HEK293 (cell line): ENCODE data around the gene ITGB6.
A peak's percentile ranks its signal among the peaks of the same experiment; 100 is the strongest.

Experiments used
- CTCF ChIA-PET: fragments of 350-600 bp; formaldehyde crosslinking; extraction: SDS; loops from one replicate; lab custom pipeline; 2021; ENCODE audit warnings: antibody characterized with exemption; lab: Yijun Ruan, JAX
- POLR2A ChIA-PET: fragments of 300-600 bp; formaldehyde crosslinking; extraction: SDS; loops from one replicate; lab custom pipeline; 2020; ENCODE audit warnings: antibody characterized with exemption, inconsistent platforms; lab: Yijun Ruan, JAX
- H3K27ac ChIP-seq: fragments of 200-500 bp; sonication (Bioruptor generic); 2 replicates; pipeline ENCODE4 v1.5.1; 2014; ENCODE audit warnings: low read depth, low read length, control low read depth, inconsistent platforms; ENCODE audit errors: extremely low read depth
- H3K36me3 ChIP-seq, 2 experiments: fragments of 200-500 bp in 1 of 2; sonication (Bioruptor generic) in 1 of 2; 1 replicate in 1 of 2; 2 replicates in 1 of 2; pipeline ENCODE4 v1.5.1; 2014 to 2017; ENCODE audit warnings: inconsistent platforms in 2 of 2, low read length in 2 of 2; ENCODE audit not compliant: control insufficient read depth in 2 of 2, insufficient read depth in 1 of 2
- H3K4me1 ChIP-seq: fragments of 200-500 bp; sonication (Bioruptor generic); 2 replicates; pipeline ENCODE4 v1.5.1; 2014; ENCODE audit warnings: mild to moderate bottlenecking, low read length, inconsistent platforms; ENCODE audit not compliant: control insufficient read depth, insufficient read depth
- H3K4me3 ChIP-seq: 2 replicates; pipeline ENCODE4 v1.5.1; 2011; ENCODE audit warnings: low read depth, mild to moderate bottlenecking, control low read depth, low read length, moderate library complexity
- H3K9me3 ChIP-seq: fragments of 200-500 bp; sonication (Bioruptor generic); 2 replicates; pipeline ENCODE4 v1.5.1; 2014; ENCODE audit warnings: low read depth, low read length, inconsistent platforms; ENCODE audit not compliant: control insufficient read depth, insufficient read depth
- GLIS2 ChIP-seq: fragments of 450-650 bp; formaldehyde crosslinking; IDR thresholded peaks from 2 replicates; pipeline ENCODE4 v1.5.1; 2016; ENCODE audit warnings: missing biosample characterization, missing genetic modification characterization
- MZF1 ChIP-seq: fragments of 450-650 bp; formaldehyde crosslinking; IDR thresholded peaks from 2 replicates; pipeline ENCODE4 v1.5.1; 2017; ENCODE audit warnings: missing biosample characterization, missing genetic modification characterization, borderline replicate concordance
- YY1 ChIP-seq: fragments of 450-650 bp; formaldehyde crosslinking; IDR thresholded peaks from 2 replicates; pipeline ENCODE4 v1.5.1; 2018; ENCODE audit warnings: missing biosample characterization, missing genetic modification characterization
- ZFP41 ChIP-seq: fragments of 450-650 bp; formaldehyde crosslinking; IDR thresholded peaks from 2 replicates; pipeline ENCODE4 v1.5.1; 2016; ENCODE audit warnings: missing biosample characterization, missing genetic modification characterization, borderline replicate concordance
- ZNF16 ChIP-seq: fragments of 450-650 bp; formaldehyde crosslinking; IDR thresholded peaks from 2 replicates; pipeline ENCODE4 v1.5.1; 2016; ENCODE audit warnings: low read depth, missing biosample characterization, missing genetic modification characterization
- ZNF335 ChIP-seq: fragments of 450-650 bp; formaldehyde crosslinking; conservative IDR thresholded peaks from 2 replicates; pipeline ENCODE4 v1.5.1; 2016; ENCODE audit warnings: missing biosample characterization, missing genetic modification characterization
- ZNF433 ChIP-seq: fragments of 450-650 bp; formaldehyde crosslinking; IDR thresholded peaks from 2 replicates; pipeline ENCODE4 v1.5.1; 2016; ENCODE audit warnings: missing biosample characterization, missing genetic modification characterization, low read depth
- ZNF626 ChIP-seq: fragments of 450-650 bp; sonication (Bioruptor Pico); formaldehyde crosslinking; IDR thresholded peaks from 2 replicates; pipeline ENCODE4 v1.5.1; 2018; ENCODE audit warnings: missing biosample characterization, missing genetic modification characterization, inconsistent platforms
- ZNF747 ChIP-seq: fragments of 450-650 bp; formaldehyde crosslinking; IDR thresholded peaks from 2 replicates; pipeline ENCODE4 v1.5.1; 2016; ENCODE audit warnings: missing biosample characterization, missing genetic modification characterization
- ZNF777 ChIP-seq: fragments of 450-650 bp; formaldehyde crosslinking; IDR thresholded peaks from 2 replicates; pipeline ENCODE4 v1.5.1; 2017; ENCODE audit warnings: missing biosample characterization, missing genetic modification characterization, borderline replicate concordance
- TF ChIP-seq, protein P1 (sequence below): fragments of 450-650 bp; IDR thresholded peaks from 2 replicates; pipeline ENCODE4 v1.5.1; 2018; ENCODE audit warnings: missing biosample characterization, mild to moderate bottlenecking, missing genetic modification characterization
- TF ChIP-seq, protein P2 (sequence below): fragments of 450-650 bp; formaldehyde crosslinking; IDR thresholded peaks from 2 replicates; pipeline ENCODE4 v1.5.1; 2016; ENCODE audit warnings: missing biosample characterization, missing genetic modification characterization
- TF ChIP-seq, protein P3 (sequence below): sonication (generic); formaldehyde crosslinking; IDR thresholded peaks from 2 replicates; pipeline ENCODE4 v1.8.1; 2022; ENCODE audit warnings: mild to moderate bottlenecking, moderate library complexity, missing genetic modification reagents
- TF ChIP-seq, protein P4 (sequence below): fragments of 450-650 bp; formaldehyde crosslinking; IDR thresholded peaks from 2 replicates; pipeline ENCODE4 v1.5.1; 2016; ENCODE audit warnings: missing biosample characterization, missing genetic modification characterization
- TF ChIP-seq, protein P5 (sequence below): fragments of 450-650 bp; formaldehyde crosslinking; IDR thresholded peaks from 2 replicates; pipeline ENCODE4 v1.5.0; 2017; ENCODE audit warnings: missing biosample characterization, missing genetic modification characterization, borderline replicate concordance

Gene ITGB6

DNA sequence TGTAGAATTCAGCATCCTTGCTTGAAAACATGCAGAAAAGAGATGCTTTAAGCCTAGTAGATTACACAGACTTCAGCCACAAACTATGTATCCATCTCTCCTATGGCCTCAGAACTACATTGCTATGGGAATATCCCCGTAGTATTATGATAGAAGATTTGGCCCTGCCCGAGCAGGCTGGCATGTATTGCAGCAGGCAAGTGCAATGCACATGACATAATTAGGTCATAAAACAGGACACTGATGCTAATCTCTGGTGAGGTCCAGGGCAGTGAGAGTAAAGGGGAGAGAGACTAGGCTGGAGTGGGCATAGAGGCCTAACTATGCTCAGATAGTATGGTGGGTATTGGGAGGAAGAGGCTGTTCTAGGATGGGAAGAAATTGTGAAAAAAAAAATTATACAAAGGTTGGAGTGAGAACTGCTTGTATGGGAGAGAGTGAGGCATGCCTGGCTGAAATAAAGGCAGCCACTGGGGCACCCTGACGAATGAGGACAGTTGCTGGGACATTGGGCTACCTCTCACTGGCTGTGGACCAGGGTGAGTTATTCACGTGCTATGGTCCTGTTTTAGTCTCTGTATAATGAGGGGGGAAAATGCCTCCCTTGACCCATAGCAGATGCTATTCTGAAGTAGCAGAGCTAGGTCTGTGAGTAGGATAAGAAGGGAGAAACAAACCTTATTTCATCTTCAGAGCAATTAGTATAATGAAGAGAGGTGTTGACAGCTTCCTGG is 136.0 kb downstream of the ITGB6 start:
- H3K27ac ChIP-seq = no peak overlapping the region
- no peaks in the 10 kb centered on the region for H3K9me3 ChIP-seq
- CTCF ChIA-PET = no interaction called here
- H3K4me3 ChIP-seq = no peak overlapping the region
- H3K4me1 ChIP-seq = no peaks in the 10 kb centered on the region
- TF ChIP-seq, protein P1, sequence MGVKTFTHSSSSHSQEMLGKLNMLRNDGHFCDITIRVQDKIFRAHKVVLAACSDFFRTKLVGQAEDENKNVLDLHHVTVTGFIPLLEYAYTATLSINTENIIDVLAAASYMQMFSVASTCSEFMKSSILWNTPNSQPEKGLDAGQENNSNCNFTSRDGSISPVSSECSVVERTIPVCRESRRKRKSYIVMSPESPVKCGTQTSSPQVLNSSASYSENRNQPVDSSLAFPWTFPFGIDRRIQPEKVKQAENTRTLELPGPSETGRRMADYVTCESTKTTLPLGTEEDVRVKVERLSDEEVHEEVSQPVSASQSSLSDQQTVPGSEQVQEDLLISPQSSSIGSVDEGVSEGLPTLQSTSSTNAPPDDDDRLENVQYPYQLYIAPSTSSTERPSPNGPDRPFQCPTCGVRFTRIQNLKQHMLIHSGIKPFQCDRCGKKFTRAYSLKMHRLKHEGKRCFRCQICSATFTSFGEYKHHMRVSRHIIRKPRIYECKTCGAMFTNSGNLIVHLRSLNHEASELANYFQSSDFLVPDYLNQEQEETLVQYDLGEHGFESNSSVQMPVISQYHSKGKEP (tag by site-specific recombination) = 0 out of 2 replicates have a peak, but pooled peaks have one; percentile 39
- TF ChIP-seq, protein P2, sequence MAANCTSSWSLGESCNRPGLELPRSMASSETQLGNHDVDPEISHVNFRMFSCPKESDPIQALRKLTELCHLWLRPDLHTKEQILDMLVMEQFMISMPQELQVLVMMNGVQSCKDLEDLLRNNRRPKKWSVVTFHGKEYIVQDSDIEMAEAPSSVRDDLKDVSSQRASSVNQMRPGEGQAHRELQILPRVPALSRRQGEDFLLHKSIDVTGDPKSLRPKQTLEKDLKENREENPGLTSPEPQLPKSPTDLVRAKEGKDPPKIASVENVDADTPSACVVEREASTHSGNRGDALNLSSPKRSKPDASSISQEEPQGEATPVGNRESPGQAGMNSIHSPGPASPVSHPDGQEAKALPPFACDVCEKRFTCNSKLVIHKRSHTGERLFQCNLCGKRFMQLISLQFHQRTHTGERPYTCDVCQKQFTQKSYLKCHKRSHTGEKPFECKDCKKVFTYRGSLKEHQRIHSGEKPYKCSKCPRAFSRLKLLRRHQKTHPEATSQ (tag by site-specific recombination) = no peak
- TF ChIP-seq ZNF335 (tag by site-specific recombination) = peak; percentile 55; the same call in 1 of the 2 replicates
- no peaks in the 10 kb centered on the region for H3K36me3 ChIP-seq
- POLR2A ChIA-PET = no interaction called here

DNA sequence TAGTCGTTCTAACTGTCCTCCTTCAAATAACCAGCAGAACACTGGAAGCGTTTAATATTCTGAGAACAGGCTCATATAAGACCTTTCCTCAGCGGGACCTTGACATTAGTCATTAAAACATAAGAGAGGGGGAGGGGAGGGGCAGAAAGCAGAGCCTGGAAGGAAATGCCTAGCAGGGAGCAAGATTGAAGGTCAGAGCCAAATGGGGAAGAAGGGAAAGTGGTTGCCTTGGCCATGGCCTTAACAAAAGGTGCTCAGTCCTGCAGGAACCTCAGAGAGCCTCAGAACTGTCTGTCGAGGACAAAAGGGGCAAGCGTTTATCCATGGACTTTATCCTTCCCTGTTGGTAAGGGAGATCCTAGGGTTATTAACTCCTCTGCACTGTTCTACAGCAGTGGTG is 136.8 kb downstream of the ITGB6 start:
- CTCF ChIA-PET = no interaction called here

More for the DNA sequence above, 136.8 kb downstream of the ITGB6 start:
- Histone ChIP-seq H3K36me3 (no peaks in the 10 kb centered on the region), H3K9me3 (no peaks in the 10 kb centered on the region), H3K27ac (no peak overlapping the region), H3K4me1 (no peaks in the 10 kb centered on the region), H3K4me3 (no peak overlapping the region)
- POLR2A ChIA-PET = no interaction called here
- TF ChIP-seq GLIS2 (tag by site-specific recombination) = no peak
- TF ChIP-seq ZNF16 (tag by site-specific recombination) = no peak
- TF ChIP-seq MZF1 = no peak
- no peak for TF ChIP-seq YY1 (tag by site-specific recombination)
- TF ChIP-seq ZNF747 = no peak
- no peak for TF ChIP-seq ZNF777 (tag by site-specific recombination)
- TF ChIP-seq, protein P3, sequence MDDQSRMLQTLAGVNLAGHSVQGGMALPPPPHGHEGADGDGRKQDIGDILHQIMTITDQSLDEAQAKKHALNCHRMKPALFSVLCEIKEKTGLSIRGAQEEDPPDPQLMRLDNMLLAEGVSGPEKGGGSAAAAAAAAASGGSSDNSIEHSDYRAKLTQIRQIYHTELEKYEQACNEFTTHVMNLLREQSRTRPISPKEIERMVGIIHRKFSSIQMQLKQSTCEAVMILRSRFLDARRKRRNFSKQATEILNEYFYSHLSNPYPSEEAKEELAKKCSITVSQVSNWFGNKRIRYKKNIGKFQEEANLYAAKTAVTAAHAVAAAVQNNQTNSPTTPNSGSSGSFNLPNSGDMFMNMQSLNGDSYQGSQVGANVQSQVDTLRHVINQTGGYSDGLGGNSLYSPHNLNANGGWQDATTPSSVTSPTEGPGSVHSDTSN (CRISPR knock-in tag) = no peak
- no peak for TF ChIP-seq ZNF626 (tag by site-specific recombination)
- TF ChIP-seq, protein P4, sequence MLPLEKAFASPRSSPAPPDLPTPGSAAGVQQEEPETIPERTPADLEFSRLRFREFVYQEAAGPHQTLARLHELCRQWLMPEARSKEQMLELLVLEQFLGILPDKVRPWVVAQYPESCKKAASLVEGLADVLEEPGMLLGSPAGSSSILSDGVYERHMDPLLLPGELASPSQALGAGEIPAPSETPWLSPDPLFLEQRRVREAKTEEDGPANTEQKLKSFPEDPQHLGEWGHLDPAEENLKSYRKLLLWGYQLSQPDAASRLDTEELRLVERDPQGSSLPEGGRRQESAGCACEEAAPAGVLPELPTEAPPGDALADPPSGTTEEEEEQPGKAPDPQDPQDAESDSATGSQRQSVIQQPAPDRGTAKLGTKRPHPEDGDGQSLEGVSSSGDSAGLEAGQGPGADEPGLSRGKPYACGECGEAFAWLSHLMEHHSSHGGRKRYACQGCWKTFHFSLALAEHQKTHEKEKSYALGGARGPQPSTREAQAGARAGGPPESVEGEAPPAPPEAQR (tag by site-specific recombination) = no peak
- TF ChIP-seq, protein P5, sequence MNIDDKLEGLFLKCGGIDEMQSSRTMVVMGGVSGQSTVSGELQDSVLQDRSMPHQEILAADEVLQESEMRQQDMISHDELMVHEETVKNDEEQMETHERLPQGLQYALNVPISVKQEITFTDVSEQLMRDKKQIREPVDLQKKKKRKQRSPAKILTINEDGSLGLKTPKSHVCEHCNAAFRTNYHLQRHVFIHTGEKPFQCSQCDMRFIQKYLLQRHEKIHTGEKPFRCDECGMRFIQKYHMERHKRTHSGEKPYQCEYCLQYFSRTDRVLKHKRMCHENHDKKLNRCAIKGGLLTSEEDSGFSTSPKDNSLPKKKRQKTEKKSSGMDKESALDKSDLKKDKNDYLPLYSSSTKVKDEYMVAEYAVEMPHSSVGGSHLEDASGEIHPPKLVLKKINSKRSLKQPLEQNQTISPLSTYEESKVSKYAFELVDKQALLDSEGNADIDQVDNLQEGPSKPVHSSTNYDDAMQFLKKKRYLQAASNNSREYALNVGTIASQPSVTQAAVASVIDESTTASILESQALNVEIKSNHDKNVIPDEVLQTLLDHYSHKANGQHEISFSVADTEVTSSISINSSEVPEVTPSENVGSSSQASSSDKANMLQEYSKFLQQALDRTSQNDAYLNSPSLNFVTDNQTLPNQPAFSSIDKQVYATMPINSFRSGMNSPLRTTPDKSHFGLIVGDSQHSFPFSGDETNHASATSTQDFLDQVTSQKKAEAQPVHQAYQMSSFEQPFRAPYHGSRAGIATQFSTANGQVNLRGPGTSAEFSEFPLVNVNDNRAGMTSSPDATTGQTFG (tag by site-specific recombination) = no peak
- no peak for TF ChIP-seq ZNF433 (tag by site-specific recombination)
- TF ChIP-seq ZFP41 (tag by site-specific recombination) = no peak
